A549 (cell line): ENCODE results near the gene ECI1.
"Not testable (repeated sequence)": the region's sequence is repeated elsewhere in the genome, so short reads cannot be mapped to it uniquely, and the experiment has no call there.

Experiments used
- CEBPB ChIP-seq, 2 experiments: fragments of >200 bp in 1 of 2; sonication (Bioruptor Twin) in 1 of 2; formaldehyde crosslinking in 1 of 2; IDR thresholded peaks; 2 replicates each; pipeline ENCODE4 v1.6.1; 2012 to 2016
- CTCF ChIP-seq: fragments of >200 bp; sonication (Bioruptor Twin); formaldehyde crosslinking; IDR thresholded peaks from 3 replicates; pipeline ENCODE4 v1.5.1; 2016
- EP300 ChIP-seq, 2 experiments: fragments of >200 bp; sonication (Bioruptor Twin); formaldehyde crosslinking; IDR thresholded peaks; 2 replicates in 1 of 2; 3 replicates in 1 of 2; pipeline ENCODE4 v1.6.1; 2016 to 2017
- JUN ChIP-seq, 2 experiments: fragments of >200 bp; sonication (Bioruptor Twin); formaldehyde crosslinking; IDR thresholded peaks; 2 replicates in 1 of 2; 3 replicates in 1 of 2; pipeline ENCODE4 v1.6.1; 2016 to 2017
- JUNB ChIP-seq: fragments of >200 bp; sonication (Bioruptor Twin); formaldehyde crosslinking; IDR thresholded peaks from 2 replicates; pipeline ENCODE4 v1.6.1; 2016
- POLR2A ChIP-seq: IDR thresholded peaks from 2 replicates; pipeline ENCODE4 v1.6.1; 2012; ENCODE audit warnings: mild to moderate bottlenecking, low read length
- REST ChIP-seq: fragments of 200-600 bp; sonication (generic); IDR thresholded peaks from 2 replicates; pipeline ENCODE4 v1.6.1; 2016; ENCODE audit warnings: antibody characterized with exemption, mild to moderate bottlenecking, moderate library complexity

- not testable (repeated sequence) for TF ChIP-seq POLR2A; JUNB; REST; EP300 (IDR thresholded peaks at IDR 0.05); CEBPB (IDR thresholded peaks at IDR 0.05); JUN (IDR thresholded peaks at IDR 0.05); CTCF
Observed at GRCh38 chr16:2263026-2263425, 11.6 kb upstream of the ECI1 start.
